ENCODE measurements around the gene AGBL1. TPM values are rescaled to one million over a fixed set of nuclear protein-coding genes. Genes with fewer than 3 reads are reported as not detected.

AGBL1 gene
- total RNA-seq, 1 experiment from 2014 or later: not detected

DNA sequence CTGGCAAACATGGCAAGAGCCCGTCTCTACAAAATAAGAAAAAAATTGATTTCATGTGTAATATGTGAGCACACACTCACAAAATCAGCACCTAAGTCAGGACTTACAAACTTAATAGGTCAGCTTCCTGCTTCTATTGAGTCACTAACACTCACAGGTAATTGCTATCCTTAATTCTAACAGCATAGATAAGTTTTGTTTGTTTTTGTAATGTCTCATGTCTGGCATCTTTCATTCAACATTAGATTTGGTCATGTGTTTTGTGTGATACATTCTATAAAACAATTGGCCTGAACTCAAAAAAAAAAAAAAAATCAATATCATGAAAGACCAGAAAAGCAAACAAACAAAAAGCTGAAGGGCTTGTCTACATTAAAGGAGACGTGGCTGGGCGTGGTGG is 564.7 kb downstream of the AGBL1 start:
- Histone ChIP-seq H3K27ac (ENCODE audit: low read depth, low read length, poor library complexity, severe bottlenecking) (no peak overlapping the region), H3K36me3 (ENCODE audit: insufficient read depth, low read length, poor library complexity, severe bottlenecking) (no peaks in the 10 kb centered on the region), H3K27me3 (replicated peaks; ENCODE audit: insufficient read depth, low read depth, low read length, poor library complexity) (no peaks in the 10 kb centered on the region), H3K4me3 (ENCODE audit: low read depth, low read length, poor library complexity, severe bottlenecking) (no peak overlapping the region), H3K9me3 (ENCODE audit: low read depth, low read length, poor library complexity, severe bottlenecking) (peaks cover 8% of the 10 kb centered on the region), H3K4me1 (ENCODE audit: insufficient read depth, low read length, poor library complexity, severe bottlenecking) (no peaks in the 10 kb centered on the region)
- no TSS peak for BruUV-seq (replicated peaks)
- ChIA-PET CTCF (no interaction called here), POLR2A (ENCODE audit: low non-redundant PET) (no interaction called here)
- TF ChIP-seq EZH2 (IDR thresholded peaks at IDR 0.05; ENCODE audit: borderline replicate concordance, low read depth, low read length, poor library complexity, severe bottlenecking): no peak
- TF ChIP-seq, protein P1, sequence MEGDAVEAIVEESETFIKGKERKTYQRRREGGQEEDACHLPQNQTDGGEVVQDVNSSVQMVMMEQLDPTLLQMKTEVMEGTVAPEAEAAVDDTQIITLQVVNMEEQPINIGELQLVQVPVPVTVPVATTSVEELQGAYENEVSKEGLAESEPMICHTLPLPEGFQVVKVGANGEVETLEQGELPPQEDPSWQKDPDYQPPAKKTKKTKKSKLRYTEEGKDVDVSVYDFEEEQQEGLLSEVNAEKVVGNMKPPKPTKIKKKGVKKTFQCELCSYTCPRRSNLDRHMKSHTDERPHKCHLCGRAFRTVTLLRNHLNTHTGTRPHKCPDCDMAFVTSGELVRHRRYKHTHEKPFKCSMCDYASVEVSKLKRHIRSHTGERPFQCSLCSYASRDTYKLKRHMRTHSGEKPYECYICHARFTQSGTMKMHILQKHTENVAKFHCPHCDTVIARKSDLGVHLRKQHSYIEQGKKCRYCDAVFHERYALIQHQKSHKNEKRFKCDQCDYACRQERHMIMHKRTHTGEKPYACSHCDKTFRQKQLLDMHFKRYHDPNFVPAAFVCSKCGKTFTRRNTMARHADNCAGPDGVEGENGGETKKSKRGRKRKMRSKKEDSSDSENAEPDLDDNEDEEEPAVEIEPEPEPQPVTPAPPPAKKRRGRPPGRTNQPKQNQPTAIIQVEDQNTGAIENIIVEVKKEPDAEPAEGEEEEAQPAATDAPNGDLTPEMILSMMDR (conservative IDR thresholded peaks at IDR 0.05; ENCODE audit: low read depth, low read length): no peak
- no peak for DNase-seq (ENCODE audit: low spot score)
- intact Hi-C loops (cut with micrococcal nuclease; ENCODE audit: unreplicated experiment): no loop called here

DNA sequence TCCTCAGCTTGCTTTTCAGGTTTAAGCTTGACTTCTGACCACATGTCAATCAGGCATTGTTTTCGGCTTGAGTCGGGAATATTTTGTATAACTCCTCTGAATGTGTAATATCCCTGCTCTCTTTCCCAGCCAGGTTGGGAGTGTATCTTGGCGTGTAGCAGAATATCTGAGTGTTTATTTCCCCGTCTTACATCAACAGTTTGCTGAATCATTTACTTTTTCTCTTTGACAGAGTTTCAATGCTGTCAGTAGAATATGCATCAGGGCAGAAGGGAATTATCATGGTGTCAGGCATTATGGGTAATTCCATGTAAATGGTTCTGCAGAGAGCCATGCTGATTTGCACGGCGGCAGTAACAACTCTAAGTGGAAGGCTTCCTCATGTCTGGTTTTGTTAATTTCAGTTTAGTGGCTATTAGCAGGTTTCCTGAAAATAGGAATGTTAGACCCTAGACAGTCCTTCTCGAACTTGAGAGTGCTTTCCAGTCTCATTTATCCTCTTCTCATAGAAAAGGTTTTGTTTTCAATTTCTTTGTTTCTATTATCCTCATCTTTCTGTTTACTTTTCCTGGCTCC is 566.3 kb downstream of the AGBL1 start:
- no TSS peak for BruUV-seq (replicated peaks)
- POLR2A ChIA-PET (ENCODE audit: low non-redundant PET): no interaction called here
- H3K4me1 ChIP-seq (ENCODE audit: insufficient read depth, low read length, poor library complexity, severe bottlenecking): no peaks in the 10 kb centered on the region
- H3K9me3 ChIP-seq (ENCODE audit: low read depth, low read length, poor library complexity, severe bottlenecking): peaks cover 13% of the 10 kb centered on the region
- no peak overlapping the region for H3K27ac ChIP-seq (ENCODE audit: low read depth, low read length, poor library complexity, severe bottlenecking)
- DNase-seq (ENCODE audit: low spot score): no peak
- intact Hi-C loops (cut with micrococcal nuclease; ENCODE audit: unreplicated experiment): no loop called here
- CTCF ChIA-PET: no interaction called here
- no peak overlapping the region for H3K4me3 ChIP-seq (ENCODE audit: low read depth, low read length, poor library complexity, severe bottlenecking)
- TF ChIP-seq, protein P1 (conservative IDR thresholded peaks at IDR 0.05; ENCODE audit: low read depth, low read length): no peak
- H3K27me3 ChIP-seq (replicated peaks; ENCODE audit: insufficient read depth, low read depth, low read length, poor library complexity): no peaks in the 10 kb centered on the region
- no peaks in the 10 kb centered on the region for H3K36me3 ChIP-seq (ENCODE audit: insufficient read depth, low read length, poor library complexity, severe bottlenecking)

GRCh38 chr15:86647810-86648440 is 568.3 kb downstream of the AGBL1 start:
- H3K27me3 ChIP-seq (replicated peaks; ENCODE audit: insufficient read depth, low read depth, low read length, poor library complexity): no peaks in the 10 kb centered on the region
- no peak for DNase-seq (ENCODE audit: low spot score)
- ChIA-PET CTCF (no interaction called here), POLR2A (ENCODE audit: low non-redundant PET) (no interaction called here)
- H3K9me3 ChIP-seq (ENCODE audit: low read depth, low read length, poor library complexity, severe bottlenecking): peaks cover 13% of the 10 kb centered on the region
- H3K4me1 ChIP-seq (ENCODE audit: insufficient read depth, low read length, poor library complexity, severe bottlenecking): no peaks in the 10 kb centered on the region
- TF ChIP-seq, protein P1 (conservative IDR thresholded peaks at IDR 0.05; ENCODE audit: low read depth, low read length): no peak
- no peak for TF ChIP-seq EZH2 (IDR thresholded peaks at IDR 0.05; ENCODE audit: borderline replicate concordance, low read depth, low read length, poor library complexity, severe bottlenecking)
- intact Hi-C loops (cut with micrococcal nuclease; ENCODE audit: unreplicated experiment): no loop called here
- H3K4me3 ChIP-seq (ENCODE audit: low read depth, low read length, poor library complexity, severe bottlenecking): no peak overlapping the region
- no peaks in the 10 kb centered on the region for H3K36me3 ChIP-seq (ENCODE audit: insufficient read depth, low read length, poor library complexity, severe bottlenecking)
- no TSS peak for BruUV-seq (replicated peaks)
- H3K27ac ChIP-seq (ENCODE audit: low read depth, low read length, poor library complexity, severe bottlenecking): no peak overlapping the region
